HG03457 (cell line): ENCODE data around the gene CCDC138.
A peak's percentile ranks its signal among the peaks of the same experiment; 100 is the strongest.
"Not testable (repeated sequence)": the region's sequence is repeated elsewhere in the genome, so short reads cannot be mapped to it uniquely, and the experiment has no call there.

ENCODE experiments used
- ATAC-seq: cut with Tn5 transposase; IDR thresholded peaks from one replicate; pipeline ENCODE4 v1.9.1; 2021; ENCODE audit warnings: moderate number of reproducible peaks; ENCODE audit not compliant: unreplicated experiment

CCDC138 gene, protein sequence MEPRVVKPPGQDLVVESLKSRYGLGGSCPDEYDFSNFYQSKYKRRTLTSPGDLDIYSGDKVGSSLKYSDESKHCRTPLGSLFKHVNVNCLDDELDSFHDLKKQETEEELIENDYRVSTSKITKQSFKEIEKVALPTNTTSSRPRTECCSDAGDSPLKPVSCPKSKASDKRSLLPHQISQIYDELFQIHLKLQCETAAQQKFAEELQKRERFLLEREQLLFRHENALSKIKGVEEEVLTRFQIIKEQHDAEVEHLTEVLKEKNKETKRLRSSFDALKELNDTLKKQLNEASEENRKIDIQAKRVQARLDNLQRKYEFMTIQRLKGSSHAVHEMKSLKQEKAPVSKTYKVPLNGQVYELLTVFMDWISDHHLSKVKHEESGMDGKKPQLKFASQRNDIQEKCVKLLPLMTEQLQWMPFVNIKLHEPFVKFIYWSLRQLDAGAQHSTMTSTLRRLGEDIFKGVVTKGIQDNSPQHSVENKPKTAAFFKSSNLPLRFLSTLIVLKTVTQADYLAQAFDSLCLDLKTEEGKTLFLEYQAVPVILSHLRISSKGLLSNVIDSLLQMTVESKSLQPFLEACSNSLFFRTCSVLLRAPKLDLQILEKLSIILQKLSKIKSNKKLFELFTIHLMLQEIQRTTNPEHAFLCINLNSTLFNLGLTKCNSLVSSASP

DNA sequence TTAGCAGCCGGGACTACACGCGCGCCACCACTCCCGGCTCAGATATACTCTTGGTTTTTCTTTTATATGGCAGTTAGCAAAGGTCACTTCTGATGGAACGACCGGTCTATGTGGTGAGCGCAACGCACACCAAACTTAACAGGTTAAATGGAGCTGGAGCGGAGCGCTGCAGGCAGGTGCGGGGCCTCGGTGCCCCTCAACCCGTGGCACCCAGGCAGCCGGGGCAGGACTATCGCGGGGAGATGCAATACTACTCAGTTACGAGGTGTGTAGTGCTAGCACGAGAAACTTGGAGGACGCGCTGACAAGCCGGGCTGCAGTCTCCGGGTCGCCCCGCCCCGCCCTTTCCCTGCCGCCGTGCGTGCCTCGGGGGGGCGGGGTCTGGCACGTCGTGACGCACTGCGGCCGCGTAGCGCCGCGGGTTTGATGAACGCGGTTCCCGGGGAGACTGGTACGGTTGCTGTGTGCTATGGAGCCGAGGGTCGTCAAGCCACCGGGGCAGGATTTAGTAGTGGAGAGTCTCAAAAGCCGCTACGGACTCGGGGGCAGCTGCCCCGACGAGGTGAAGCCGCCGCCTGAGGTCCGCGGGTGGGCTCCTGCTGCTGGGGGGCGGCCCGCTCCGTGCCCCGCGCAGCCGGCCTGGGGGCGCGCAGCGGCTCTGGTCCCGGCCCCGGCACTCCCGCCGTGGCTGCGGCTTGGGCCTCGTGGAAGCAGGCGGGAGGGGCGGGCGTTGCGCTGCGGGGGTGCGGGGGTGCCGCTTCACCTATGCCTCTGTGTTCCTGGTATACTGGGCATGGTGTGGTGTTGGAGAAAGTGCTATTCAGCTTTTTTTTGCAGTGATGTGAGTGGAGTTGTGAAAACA, at the start of gene CCDC138:
CCDC138 (plus strand) TSS at position 418 of the 862 bp plus-strand sequence; CDS start at position 470, 52 bp downstream.
- peak; percentile 87 for ATAC-seq

DNA sequence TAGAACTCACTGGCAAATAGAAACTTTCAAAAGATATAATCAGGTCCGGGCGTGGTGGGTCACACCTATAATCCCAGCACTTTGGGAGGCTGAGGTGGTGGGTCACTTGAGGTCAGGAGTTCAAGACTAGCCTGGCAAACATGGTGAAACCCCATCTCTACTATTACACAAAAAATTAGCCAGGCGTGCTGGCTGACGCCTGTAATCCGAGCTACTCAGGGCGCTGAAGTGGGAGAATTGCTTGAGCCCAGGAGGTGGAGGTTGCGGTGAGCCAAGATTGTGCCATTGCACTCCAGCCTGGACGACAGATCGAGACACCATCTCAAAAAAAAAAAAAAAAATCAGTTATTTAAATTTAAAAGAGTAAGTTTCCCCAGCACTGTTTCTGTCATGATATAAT, 28.6 kb upstream of the CCDC138 start:
- ATAC-seq, result not testable (repeated sequence)

DNA sequence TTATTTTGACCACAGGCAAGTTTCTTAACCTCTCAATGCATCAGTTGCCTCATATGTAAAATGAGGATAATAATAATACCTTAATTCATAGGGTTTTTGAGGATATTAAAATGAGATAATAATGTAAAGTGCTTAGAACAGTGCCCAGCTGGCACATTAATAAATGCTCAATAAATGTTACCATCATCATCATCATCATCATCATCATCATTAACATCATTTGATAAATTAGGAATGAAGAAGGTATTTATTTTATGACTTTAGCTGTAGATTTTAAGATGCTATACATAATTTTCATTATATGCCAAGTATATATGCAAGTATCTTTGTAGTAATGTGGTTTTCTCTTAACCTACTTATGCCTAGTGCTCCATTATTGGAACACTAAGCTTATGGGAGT, 24.0 kb upstream of the CCDC138 start:
- not testable (repeated sequence) for ATAC-seq

- ATAC-seq, result not testable (repeated sequence)
These were observed 19.9 kb upstream of the CCDC138 start for GRCh38 chr2:108766671-108767070.

DNA sequence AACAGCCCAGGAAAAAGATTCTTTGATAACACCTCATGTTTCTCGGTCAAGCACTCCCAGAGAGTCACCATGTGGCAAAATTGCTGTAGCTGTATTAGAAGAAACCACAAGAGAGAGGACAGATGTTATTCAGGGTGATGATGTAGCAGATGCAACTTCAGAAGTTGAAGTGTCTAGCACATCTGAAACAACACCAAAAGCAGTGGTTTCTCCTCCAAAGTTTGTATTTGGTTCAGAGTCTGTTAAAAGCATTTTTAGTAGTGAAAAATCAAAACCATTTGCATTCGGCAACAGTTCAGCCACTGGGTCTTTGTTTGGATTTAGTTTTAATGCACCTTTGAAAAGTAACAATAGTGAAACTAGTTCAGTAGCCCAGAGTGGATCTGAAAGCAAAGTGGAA, 18.7 kb upstream of the CCDC138 start:
- ATAC-seq, result not testable (repeated sequence)

DNA sequence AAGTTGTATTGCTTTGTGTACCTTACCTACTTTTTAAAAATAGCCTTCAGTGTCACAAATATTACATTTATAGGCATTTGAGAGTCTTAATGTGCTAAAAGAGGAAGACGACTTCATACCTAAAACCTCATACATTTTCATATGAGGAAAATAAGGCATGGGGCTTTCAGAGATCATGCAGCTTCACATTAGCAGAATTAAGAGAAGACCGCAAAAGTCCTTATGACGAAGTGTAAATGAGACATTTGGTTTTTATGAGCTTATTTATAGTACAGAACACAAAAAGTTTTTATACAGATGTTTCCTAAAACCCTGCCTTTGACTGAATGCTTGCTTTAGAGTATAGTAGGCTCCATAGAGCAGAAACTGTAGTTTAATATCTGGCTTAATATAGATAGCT, 10.1 kb upstream of the CCDC138 start:
- ATAC-seq, result peak; percentile 64

GRCh38 chr2:108778857-108779256, 7.7 kb upstream of the CCDC138 start:
- no peak for ATAC-seq

GRCh38 chr2:108786008-108786353, 590 bp upstream of the CCDC138 start:
- ATAC-seq, result no peak

DNA sequence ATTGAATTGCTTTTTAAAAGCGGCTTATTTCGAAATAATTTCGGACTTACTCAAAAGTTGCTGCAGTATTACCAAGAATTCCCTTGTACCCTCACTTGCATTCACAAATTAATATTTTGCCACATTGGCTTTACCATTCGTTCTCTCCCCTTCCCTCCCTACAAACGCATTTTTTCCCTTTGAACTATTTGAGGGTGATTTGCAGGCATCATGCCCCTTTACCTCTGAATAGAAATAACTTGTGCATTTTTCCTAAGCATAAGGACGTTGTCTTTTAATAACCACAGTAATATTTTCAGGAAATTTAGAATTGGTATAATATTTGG, 608 bp downstream of the CCDC138 start:
- ATAC-seq, result no peak

DNA sequence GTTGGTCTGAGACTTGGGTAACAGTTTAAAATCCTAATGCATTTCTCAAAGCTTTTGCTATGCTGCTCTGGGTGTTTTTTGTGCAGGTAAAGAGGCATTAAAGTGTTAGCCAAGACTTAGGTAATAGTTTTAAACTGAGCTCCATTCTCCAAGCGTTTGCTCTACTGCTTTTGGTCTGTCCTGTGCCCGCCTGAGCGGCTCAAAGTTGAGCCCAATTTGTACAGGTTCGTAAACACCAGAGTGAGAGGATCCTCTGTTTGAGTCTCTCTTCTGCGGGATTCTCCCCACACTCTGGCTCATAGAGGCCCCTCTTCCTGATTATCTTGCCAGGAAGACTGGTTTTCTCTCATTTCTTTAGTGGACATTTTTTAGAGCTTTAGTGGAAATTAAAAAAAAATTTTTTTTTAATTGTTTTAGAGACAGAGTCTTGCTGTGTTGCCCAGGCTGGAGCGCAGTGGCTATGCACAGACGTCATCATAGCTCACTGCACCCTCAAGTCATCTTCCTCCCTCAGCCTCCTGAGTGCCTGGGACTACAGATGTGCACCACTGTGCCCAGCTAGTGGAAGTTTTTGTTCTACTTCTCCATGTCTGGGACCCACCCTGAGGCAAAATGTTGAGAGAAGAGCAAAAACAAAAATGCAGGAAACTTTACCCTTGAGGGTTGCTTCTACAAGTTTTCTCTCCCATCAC, 16.6 kb downstream of the CCDC138 start:
- ATAC-seq, result no peak

DNA sequence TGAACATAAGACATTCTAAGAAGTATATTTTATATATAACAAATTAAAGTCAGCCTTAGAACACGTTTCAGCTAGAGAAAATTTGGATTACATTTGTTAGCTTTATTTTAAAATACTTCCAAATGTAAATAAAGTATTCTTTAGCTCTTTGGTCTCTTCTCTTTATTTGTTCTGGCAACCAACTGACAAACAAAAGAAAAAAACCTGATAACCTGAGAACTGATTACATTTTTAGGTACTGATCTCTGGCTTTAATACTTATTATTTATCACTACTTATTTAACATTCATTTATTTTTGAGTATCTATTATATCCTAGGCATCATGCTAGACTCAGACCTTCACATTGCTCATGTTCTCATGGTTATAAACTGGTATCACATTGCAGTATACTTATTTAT, 18.5 kb downstream of the CCDC138 start:
- no peak for ATAC-seq

- ATAC-seq, result no peak
These were observed 19.2 kb downstream of the CCDC138 start for GRCh38 chr2:108805782-108806181.

DNA sequence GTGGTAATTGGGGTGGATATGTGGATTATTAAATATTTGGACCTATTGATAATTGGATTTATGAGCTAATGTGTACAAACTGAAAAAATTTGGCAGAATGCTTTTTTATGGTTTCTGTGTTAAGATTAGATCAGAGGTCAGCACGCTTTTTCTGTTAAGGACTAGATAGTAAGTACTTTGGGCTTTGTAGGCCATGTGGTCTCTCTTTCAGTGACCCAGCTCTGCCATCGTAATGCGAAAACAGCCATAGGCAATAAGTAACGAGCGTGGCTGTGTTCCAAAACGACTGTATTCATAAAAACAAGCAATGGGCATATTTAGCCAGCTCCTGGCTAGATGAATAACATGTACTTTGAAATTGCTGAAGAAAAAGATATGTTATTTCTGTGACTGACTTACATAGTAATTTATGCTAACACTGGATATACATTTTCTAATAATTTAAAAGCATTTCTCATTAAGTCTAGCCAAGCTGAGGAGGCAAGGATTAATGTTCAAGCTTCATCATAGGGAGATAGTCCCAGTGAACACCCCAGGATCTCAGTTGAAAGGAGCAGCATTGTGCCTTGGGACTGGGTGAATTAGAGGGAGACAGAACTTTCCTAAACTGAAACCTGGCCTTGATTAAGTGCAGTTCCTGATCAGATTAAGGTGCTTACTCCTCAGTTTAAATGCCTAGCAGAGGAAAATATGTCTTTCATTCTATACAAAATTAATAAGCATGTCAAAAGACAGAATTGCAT, 20.0 kb downstream of the CCDC138 start:
- ATAC-seq, result no peak

DNA sequence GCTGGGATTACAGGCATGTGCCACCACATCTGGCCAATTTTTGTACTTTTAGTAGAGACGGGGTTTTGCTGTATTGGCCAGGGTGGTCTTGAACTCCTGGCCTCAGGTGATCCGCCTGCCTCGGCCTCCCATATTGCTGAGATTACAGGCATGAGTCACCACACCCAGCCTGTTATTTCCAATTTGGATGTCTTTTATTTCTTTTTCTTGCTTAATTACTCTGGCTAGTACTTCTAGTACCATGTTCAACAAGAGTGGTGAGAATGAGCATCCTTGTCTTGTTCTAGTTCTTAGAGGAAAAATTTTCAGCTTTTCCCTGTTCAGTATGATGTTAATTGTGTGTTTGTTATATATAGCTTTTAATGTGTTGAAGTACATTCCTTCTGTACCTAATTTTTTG, 23.4 kb downstream of the CCDC138 start:
- ATAC-seq, result no peak

- no peak for ATAC-seq
These were observed 24.7 kb downstream of the CCDC138 start for GRCh38 chr2:108810993-108811957.

GRCh38 chr2:108813732-108814131, 27.2 kb downstream of the CCDC138 start:
- ATAC-seq, result no peak

GRCh38 chr2:108820482-108820881, 33.9 kb downstream of the CCDC138 start:
- ATAC-seq, result no peak

DNA sequence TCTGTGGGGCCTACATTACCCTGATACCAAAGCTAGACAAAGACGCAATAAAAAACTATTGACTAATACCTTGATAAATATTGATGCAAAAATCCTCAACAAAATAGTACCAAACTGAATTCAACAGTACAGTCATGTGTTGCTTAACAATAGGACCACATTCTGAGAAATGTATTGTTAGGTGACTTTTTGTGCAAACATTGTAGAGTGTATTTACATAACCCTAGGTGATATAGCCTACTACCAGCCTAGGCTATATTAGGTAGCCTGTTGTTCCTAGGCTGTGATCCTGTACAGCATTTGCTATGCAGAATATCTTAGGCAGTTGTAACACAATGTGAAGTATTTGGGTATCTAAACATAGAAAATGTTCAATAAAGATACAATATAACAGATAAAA, 36.7 kb downstream of the CCDC138 start:
- no peak for ATAC-seq
